IMR-90 (cell line): ENCODE results near the gene SLC8A3. TPM values are rescaled to one million over a fixed set of nuclear protein-coding genes. Genes with fewer than 3 reads are reported as not detected.

ENCODE experiments used
- ATAC-seq: fragments of 200-7000 bp; cut with Tn5 transposase; 2 replicates; pipeline ENCODE4 v1.9.1; 2020; ENCODE audit warnings: low read depth, mild to moderate bottlenecking, moderate library complexity
- BruUV-seq: library from RNA; stranded (reverse); fragments of 400-500 nt; replicated peaks from 2 replicates; lab custom pipeline; 2021; lab: Mats Ljungman, UMichigan
- CTCF ChIA-PET: fragments of 300-600 bp; formaldehyde crosslinking; extraction: SDS; loops from one replicate; lab custom pipeline; 2021; ENCODE audit warnings: antibody characterized with exemption; lab: Yijun Ruan, JAX
- POLR2A ChIA-PET: fragments of 300-600 bp; sonication (Branson Sonifier 250); formaldehyde crosslinking; loops from one replicate; lab custom pipeline; 2022; ENCODE audit warnings: antibody characterized with exemption; ENCODE audit not compliant: unreplicated experiment; lab: Charles Lee
- DNase-seq: peaks from one replicate; pipeline ENCODE4 v3.0.0; 2013
- H2AFZ ChIP-seq: replicated peaks from 2 replicates; pipeline ENCODE3; 2013; ENCODE audit warnings: low read length, mild to moderate bottlenecking; ENCODE audit not compliant: poor library complexity
- H2AK5ac ChIP-seq: 2 replicates; pipeline ENCODE4 v1.6.1; 2013; ENCODE audit warnings: low read depth, low read length, inconsistent platforms
- H2AK9ac ChIP-seq: replicated peaks from 2 replicates; pipeline ENCODE3; 2013; ENCODE audit warnings: mild to moderate bottlenecking, low read depth, low read length, moderate library complexity; ENCODE audit not compliant: poor library complexity
- H2BK120ac ChIP-seq: 2 replicates; pipeline ENCODE4 v1.6.1; 2013; ENCODE audit warnings: low read depth, low read length, inconsistent platforms
- H2BK15ac ChIP-seq: 3 replicates; pipeline ENCODE4 v1.6.1; 2013; ENCODE audit warnings: low read depth, low read length, inconsistent platforms
- H2BK20ac ChIP-seq: 2 replicates; pipeline ENCODE4 v1.6.1; 2013; ENCODE audit warnings: low read depth, mild to moderate bottlenecking, inconsistent platforms, low read length, moderate library complexity
- H2BK5ac ChIP-seq: 2 replicates; pipeline ENCODE4 v1.6.1; 2013; ENCODE audit warnings: mild to moderate bottlenecking, low read depth, low read length, inconsistent platforms; ENCODE audit not compliant: poor library complexity, severe bottlenecking
- H3K14ac ChIP-seq: replicated peaks from 2 replicates; pipeline ENCODE4 v1.6.1; 2013; ENCODE audit warnings: low read depth, low read length, inconsistent platforms
- H3K18ac ChIP-seq: 2 replicates; pipeline ENCODE4 v1.6.1; 2013; ENCODE audit warnings: low read depth, low read length, control low read depth
- H3K23ac ChIP-seq: 2 replicates; pipeline ENCODE4 v1.6.1; 2013; ENCODE audit warnings: low read depth, low read length, inconsistent platforms
- H3K27ac ChIP-seq: 2 replicates; pipeline ENCODE4 v1.5.1; 2013; ENCODE audit warnings: mild to moderate bottlenecking, control low read depth, low read length; ENCODE audit not compliant: insufficient read depth
- H3K27me3 ChIP-seq: 2 replicates; pipeline ENCODE4 v1.6.1; 2013; ENCODE audit warnings: low read length; ENCODE audit not compliant: control insufficient read depth, insufficient read depth
- H3K36me3 ChIP-seq: 2 replicates; pipeline ENCODE4 v1.6.1; 2013; ENCODE audit warnings: low read length, mixed read lengths; ENCODE audit not compliant: control insufficient read depth, insufficient read depth
- H3K4ac ChIP-seq: 2 replicates; pipeline ENCODE4 v1.6.1; 2013; ENCODE audit warnings: low read depth, low read length, inconsistent platforms
- H3K4me1 ChIP-seq: 2 replicates; pipeline ENCODE4 v1.6.1; 2013; ENCODE audit warnings: low read length, mixed read lengths; ENCODE audit not compliant: control insufficient read depth, insufficient read depth
- H3K4me2 ChIP-seq: 2 replicates; pipeline ENCODE4 v1.6.1; 2013; ENCODE audit warnings: low read depth, mild to moderate bottlenecking, control low read depth, low read length, moderate library complexity
- H3K4me3 ChIP-seq: 2 replicates; pipeline ENCODE4 v1.5.1; 2013; ENCODE audit warnings: low read depth, mild to moderate bottlenecking, control low read depth, low read length, moderate library complexity; ENCODE audit not compliant: insufficient read depth
- H3K56ac ChIP-seq: 2 replicates; pipeline ENCODE4 v1.6.1; 2013; ENCODE audit warnings: low read length, inconsistent platforms; ENCODE audit not compliant: insufficient read depth; ENCODE audit errors: extremely low read depth
- H3K79me1 ChIP-seq, 2 experiments: 2 replicates each; pipeline ENCODE4 v1.6.1; 2013; ENCODE audit warnings: low read length in 2 of 2, inconsistent platforms in 1 of 2, low read depth in 1 of 2
- H3K9ac ChIP-seq: 2 replicates; pipeline ENCODE4 v1.6.1; 2013; ENCODE audit warnings: low read depth, low read length, control low read depth
- H3K9me1 ChIP-seq: 2 replicates; pipeline ENCODE4 v1.6.1; 2013; ENCODE audit warnings: low read length, inconsistent platforms; ENCODE audit not compliant: insufficient read depth
- H3K9me3 ChIP-seq: 2 replicates; pipeline ENCODE4 v1.6.1; 2013; ENCODE audit warnings: low read length; ENCODE audit not compliant: control insufficient read depth, insufficient read depth
- H4K20me1 ChIP-seq: 2 replicates; pipeline ENCODE4 v1.6.1; 2013; ENCODE audit warnings: low read length, inconsistent platforms; ENCODE audit not compliant: insufficient read depth
- H4K5ac ChIP-seq: 2 replicates; pipeline ENCODE4 v1.6.1; 2013; ENCODE audit warnings: mild to moderate bottlenecking, low read depth, low read length, control low read depth
- H4K8ac ChIP-seq, 2 experiments: 2 replicates each; pipeline ENCODE4 v1.6.1; 2013; ENCODE audit warnings: low read depth in 2 of 2, low read length in 2 of 2, control low read depth in 1 of 2, inconsistent platforms in 1 of 2
- H4K91ac ChIP-seq: 2 replicates; pipeline ENCODE4 v1.6.1; 2013; ENCODE audit warnings: low read depth, low read length, inconsistent platforms; ENCODE audit not compliant: insufficient read depth
- BHLHE40 ChIP-seq: fragments of 150-350 bp; IDR thresholded peaks from 2 replicates; pipeline ENCODE4 v1.6.1; 2016; ENCODE audit warnings: mild to moderate bottlenecking, low read depth, low read length
- CEBPB ChIP-seq: IDR thresholded peaks from 2 replicates; pipeline ENCODE4 v1.6.1; 2012; ENCODE audit warnings: low read depth, low read length, improper control_type of control experiment
- CHD1 ChIP-seq: IDR thresholded peaks from 2 replicates; pipeline ENCODE4 v1.6.1; 2012; ENCODE audit warnings: low read depth, low read length, improper control_type of control experiment
- FOS ChIP-seq: fragments of 150-350 bp; IDR thresholded peaks from 2 replicates; pipeline ENCODE4 v1.6.1; 2016; ENCODE audit warnings: low read depth, low read length
- MAFK ChIP-seq: IDR thresholded peaks from 2 replicates; pipeline ENCODE4 v1.6.1; 2012; ENCODE audit warnings: low read depth, low read length, improper control_type of control experiment
- MXI1 ChIP-seq: IDR thresholded peaks from 2 replicates; pipeline ENCODE4 v1.6.1; 2012; ENCODE audit warnings: low read depth, mild to moderate bottlenecking, low read length, moderate library complexity, borderline replicate concordance
- NFE2L2 ChIP-seq: fragments of 150-350 bp; IDR thresholded peaks from 2 replicates; pipeline ENCODE4 v1.6.1; 2016; ENCODE audit warnings: low read depth, mild to moderate bottlenecking, low read length
- POLR2A ChIP-seq: IDR thresholded peaks from 2 replicates; pipeline ENCODE4 v1.6.1; 2012; ENCODE audit warnings: mild to moderate bottlenecking, low read depth, low read length
- RAD21 ChIP-seq: IDR thresholded peaks from 2 replicates; pipeline ENCODE4 v1.6.1; 2012; ENCODE audit warnings: low read length, improper control_type of control experiment
- RCOR1 ChIP-seq: IDR thresholded peaks from 2 replicates; pipeline ENCODE4 v1.6.1; 2012; ENCODE audit warnings: mild to moderate bottlenecking, low read length, improper control_type of control experiment; ENCODE audit not compliant: insufficient replicate concordance
- RFX5 ChIP-seq: IDR thresholded peaks from 2 replicates; pipeline ENCODE4 v1.8.0; 2012; ENCODE audit warnings: low read depth, mild to moderate bottlenecking, low read length, moderate library complexity
- SMC3 ChIP-seq: fragments of 150-350 bp; IDR thresholded peaks from 2 replicates; pipeline ENCODE4 v1.6.1; 2016; ENCODE audit warnings: low read depth, mild to moderate bottlenecking, antibody characterized with exemption, low read length, moderate library complexity
- WGBS, 2 experiments: methylation state at CpG; one replicate each; pipeline versions ENCODE4 v1.1.5 to v1.1.7; 2013; ENCODE audit warnings: missing lambda C conversion rate in 2 of 2; ENCODE audit not compliant: insufficient read length in 1 of 2; ENCODE audit errors: extremely low coverage in 2 of 2; 5-methylcytosine and 5-hydroxymethylcytosine counted together
- dilution Hi-C: fragments of 300-500 bp; cut with HindIII; formaldehyde crosslinking; loops from one replicate; pipeline ENCODE4 v1.14.3; 2018; ENCODE audit warnings: low sequenced_read_pairs; ENCODE audit not compliant: unreplicated experiment
- in situ Hi-C: fragments of 300-500 bp; cut with MboI; formaldehyde crosslinking; loops from 3 replicates; pipeline ENCODE4 v1.14.3; 2019; ENCODE audit warnings: low sequenced_read_pairs, inconsistent platforms, mixed read lengths
- intact Hi-C: fragments of 100-400 bp; cut with micrococcal nuclease; formaldehyde crosslinking; loops from 2 replicates; pipeline ENCODE4 v1.10.0; 2022
- polyA plus RNA-seq, 3 experiments: library from polyadenylated mRNA; depleted of rRNA; stranded (reverse); fragments of >200 nt; gene quantifications; 2 replicates each; pipeline ENCODE4 v1.2.3, GENCODE V29; 2012; ENCODE audit warnings: low replicate concordance in 1 of 3
- total RNA-seq: library from RNA; depleted of rRNA; stranded (reverse); fragments of >200 nt; gene quantifications from 2 replicates; pipeline ENCODE4 v1.2.3, GENCODE V29; 2012
- TF ChIP-seq, protein P1 (sequence below): conservative IDR thresholded peaks from 2 replicates; pipeline ENCODE4 v1.5.1; 2012; ENCODE audit warnings: mild to moderate bottlenecking, low read depth, low read length, improper control_type of control experiment
- TF ChIP-seq, protein P2 (sequence below): fragments of 150-350 bp; IDR thresholded peaks from 2 replicates; pipeline ENCODE4 v1.6.1; 2017; ENCODE audit warnings: mild to moderate bottlenecking, antibody characterized with exemption, low read length, low read depth
- TF ChIP-seq, protein P3 (sequence below): fragments of 150-350 bp; IDR thresholded peaks from 2 replicates; pipeline ENCODE4 v1.6.1; 2016; ENCODE audit warnings: low read depth, mild to moderate bottlenecking, low read length, moderate library complexity, borderline replicate concordance

Gene SLC8A3
- total and polyA plus RNA-seq, 2 of the 4 experiments (the other 2 are of a cell fraction), result under 0.01 TPM; not detected in 1

DNA sequence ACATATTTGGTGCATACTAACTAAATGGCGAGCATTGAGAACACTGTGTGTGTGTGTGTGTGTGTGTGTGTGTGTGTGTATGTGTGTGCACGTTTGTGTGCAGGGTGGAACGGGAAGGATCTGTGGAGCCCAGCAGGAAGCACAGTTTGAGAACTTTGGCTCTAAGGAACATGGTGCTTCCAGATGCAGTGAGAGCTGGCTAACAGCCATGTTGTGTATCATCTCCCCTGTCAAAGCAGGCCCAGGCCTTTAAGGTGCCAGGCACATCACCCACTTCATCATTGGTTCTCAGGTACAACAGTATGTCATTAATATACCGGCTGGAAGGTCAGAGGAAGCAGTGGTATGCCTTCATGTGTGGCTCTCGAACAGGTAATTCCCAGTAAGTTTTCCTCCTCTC is 72.5 kb downstream of the SLC8A3 start:
- Histone ChIP-seq H3K18ac (no peak overlapping the region), H3K9me1 (no peaks in the 10 kb centered on the region), H2AK5ac (no peak overlapping the region), H2AFZ (no peak overlapping the region), H3K4me1 (no peaks in the 10 kb centered on the region), H3K79me1 (no peaks in the 10 kb centered on the region), H2BK5ac (no peak overlapping the region), H3K4ac (no peak overlapping the region), H3K14ac (no peak overlapping the region), H4K8ac (no peak overlapping the region), H4K91ac (no peak overlapping the region), H2AK9ac (no peak overlapping the region), H4K20me1 (no peaks in the 10 kb centered on the region), H4K5ac (no peak overlapping the region), H3K56ac (no peak overlapping the region), H3K9me3 (no peaks in the 10 kb centered on the region), H3K9ac (no peak overlapping the region), H3K4me3 (no peak overlapping the region), H3K4me2 (no peak overlapping the region), H2BK15ac (no peak overlapping the region), H2BK20ac (no peak overlapping the region), H3K23ac (no peak overlapping the region), H3K36me3 (no peaks in the 10 kb centered on the region), H3K27ac (no peak overlapping the region), H2BK120ac (no peak overlapping the region), H3K27me3 (no peaks in the 10 kb centered on the region; the same call in 1 of the 2 replicates)
- intact Hi-C loops, result no loop called here
- in situ Hi-C loops, result no loop called here
- POLR2A ChIA-PET, result no interaction called here
- no TSS peak for BruUV-seq
- no CpG with 5 or more reads among the region's 5 CpGs for WGBS, 2 experiments
- ATAC-seq (no peak), DNase-seq (no peak)
- dilution Hi-C loops, result no loop called here
- TF ChIP-seq RCOR1 (no peak), FOS (no peak), NFE2L2 (no peak), POLR2A (no peak), MXI1 (no peak), BHLHE40 (no peak), CEBPB (no peak), CHD1 (no peak), SMC3 (no peak), RFX5 (no peak), MAFK (no peak), RAD21 (no peak)
- TF ChIP-seq, protein P1, sequence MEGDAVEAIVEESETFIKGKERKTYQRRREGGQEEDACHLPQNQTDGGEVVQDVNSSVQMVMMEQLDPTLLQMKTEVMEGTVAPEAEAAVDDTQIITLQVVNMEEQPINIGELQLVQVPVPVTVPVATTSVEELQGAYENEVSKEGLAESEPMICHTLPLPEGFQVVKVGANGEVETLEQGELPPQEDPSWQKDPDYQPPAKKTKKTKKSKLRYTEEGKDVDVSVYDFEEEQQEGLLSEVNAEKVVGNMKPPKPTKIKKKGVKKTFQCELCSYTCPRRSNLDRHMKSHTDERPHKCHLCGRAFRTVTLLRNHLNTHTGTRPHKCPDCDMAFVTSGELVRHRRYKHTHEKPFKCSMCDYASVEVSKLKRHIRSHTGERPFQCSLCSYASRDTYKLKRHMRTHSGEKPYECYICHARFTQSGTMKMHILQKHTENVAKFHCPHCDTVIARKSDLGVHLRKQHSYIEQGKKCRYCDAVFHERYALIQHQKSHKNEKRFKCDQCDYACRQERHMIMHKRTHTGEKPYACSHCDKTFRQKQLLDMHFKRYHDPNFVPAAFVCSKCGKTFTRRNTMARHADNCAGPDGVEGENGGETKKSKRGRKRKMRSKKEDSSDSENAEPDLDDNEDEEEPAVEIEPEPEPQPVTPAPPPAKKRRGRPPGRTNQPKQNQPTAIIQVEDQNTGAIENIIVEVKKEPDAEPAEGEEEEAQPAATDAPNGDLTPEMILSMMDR, result no peak
- TF ChIP-seq, protein P2, sequence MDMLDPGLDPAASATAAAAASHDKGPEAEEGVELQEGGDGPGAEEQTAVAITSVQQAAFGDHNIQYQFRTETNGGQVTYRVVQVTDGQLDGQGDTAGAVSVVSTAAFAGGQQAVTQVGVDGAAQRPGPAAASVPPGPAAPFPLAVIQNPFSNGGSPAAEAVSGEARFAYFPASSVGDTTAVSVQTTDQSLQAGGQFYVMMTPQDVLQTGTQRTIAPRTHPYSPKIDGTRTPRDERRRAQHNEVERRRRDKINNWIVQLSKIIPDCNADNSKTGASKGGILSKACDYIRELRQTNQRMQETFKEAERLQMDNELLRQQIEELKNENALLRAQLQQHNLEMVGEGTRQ, result no peak
- TF ChIP-seq, protein P3, sequence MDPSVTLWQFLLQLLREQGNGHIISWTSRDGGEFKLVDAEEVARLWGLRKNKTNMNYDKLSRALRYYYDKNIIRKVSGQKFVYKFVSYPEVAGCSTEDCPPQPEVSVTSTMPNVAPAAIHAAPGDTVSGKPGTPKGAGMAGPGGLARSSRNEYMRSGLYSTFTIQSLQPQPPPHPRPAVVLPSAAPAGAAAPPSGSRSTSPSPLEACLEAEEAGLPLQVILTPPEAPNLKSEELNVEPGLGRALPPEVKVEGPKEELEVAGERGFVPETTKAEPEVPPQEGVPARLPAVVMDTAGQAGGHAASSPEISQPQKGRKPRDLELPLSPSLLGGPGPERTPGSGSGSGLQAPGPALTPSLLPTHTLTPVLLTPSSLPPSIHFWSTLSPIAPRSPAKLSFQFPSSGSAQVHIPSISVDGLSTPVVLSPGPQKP, result no peak
- CTCF ChIA-PET, result no interaction called here
